ENCODE results near the gene CCL14. TPM values are rescaled to one million over a fixed set of nuclear protein-coding genes. Genes with fewer than 3 reads are reported as not detected.

Gene CCL14
- total RNA-seq, 1 donor from 2014 or later: not detected

DNA sequence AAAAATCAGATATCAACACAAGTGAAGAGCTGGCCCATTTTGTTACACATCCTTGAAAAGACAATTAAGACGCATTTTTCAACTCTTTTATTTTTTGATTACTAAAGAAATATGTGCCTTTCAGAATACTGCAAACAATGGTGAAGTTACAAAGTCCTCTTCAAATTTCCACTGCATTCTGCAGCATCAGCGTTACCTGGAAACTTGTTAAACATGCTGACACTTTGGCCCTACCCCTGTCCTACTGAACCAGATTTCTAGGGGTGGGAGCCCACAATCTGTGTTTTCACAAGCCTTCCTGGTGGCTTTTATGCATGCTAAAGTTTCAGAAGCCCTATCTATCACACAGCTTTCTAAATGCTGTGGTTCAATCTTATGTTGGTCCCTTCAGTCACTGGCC, 4.5 kb upstream of the CCL14 start:
- DNase-seq (ENCODE audit: low read depth): no peak

DNA sequence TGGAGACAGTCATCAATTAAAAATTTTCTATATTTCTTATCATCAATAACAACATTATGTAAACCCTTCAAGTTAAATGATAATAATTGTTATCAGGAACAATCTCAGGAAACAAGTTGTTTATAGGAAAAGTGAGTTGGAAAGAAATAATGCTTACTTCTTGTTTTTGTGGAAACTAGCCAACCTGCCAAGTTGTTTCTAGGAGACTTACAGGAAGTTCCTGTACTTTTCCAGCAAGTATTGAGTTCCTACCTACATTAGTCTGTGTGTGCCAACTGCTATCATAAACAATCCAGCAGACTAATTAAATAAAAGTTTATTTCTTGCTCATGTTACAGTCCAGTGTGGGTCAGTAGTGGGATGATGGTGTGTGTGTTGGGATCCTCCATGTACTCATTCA, 1.6 kb upstream of the CCL14 start:
- DNase-seq (ENCODE audit: low read depth): no peak

DNA sequence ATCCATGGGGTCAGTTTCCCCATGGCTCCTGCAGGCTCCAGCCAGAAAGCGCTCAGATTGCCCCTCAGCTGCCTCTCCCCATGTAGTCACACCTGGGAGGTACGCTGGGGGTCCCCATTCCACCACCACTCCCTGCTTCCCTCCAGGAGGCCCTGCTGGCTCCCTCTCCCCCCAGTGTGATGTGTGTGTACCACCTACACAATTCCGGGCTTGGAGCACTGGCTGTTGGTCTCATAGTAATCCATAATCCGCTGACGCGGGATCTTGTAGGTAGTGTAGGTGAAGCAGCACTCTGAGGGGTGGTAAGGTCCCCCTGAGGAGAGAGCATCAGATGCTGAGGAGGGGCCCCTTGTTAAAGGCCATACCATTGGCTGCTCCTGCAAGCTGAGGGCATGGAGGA, 2.4 kb downstream of the CCL14 start:
- no peak for DNase-seq (ENCODE audit: low read depth)

DNA sequence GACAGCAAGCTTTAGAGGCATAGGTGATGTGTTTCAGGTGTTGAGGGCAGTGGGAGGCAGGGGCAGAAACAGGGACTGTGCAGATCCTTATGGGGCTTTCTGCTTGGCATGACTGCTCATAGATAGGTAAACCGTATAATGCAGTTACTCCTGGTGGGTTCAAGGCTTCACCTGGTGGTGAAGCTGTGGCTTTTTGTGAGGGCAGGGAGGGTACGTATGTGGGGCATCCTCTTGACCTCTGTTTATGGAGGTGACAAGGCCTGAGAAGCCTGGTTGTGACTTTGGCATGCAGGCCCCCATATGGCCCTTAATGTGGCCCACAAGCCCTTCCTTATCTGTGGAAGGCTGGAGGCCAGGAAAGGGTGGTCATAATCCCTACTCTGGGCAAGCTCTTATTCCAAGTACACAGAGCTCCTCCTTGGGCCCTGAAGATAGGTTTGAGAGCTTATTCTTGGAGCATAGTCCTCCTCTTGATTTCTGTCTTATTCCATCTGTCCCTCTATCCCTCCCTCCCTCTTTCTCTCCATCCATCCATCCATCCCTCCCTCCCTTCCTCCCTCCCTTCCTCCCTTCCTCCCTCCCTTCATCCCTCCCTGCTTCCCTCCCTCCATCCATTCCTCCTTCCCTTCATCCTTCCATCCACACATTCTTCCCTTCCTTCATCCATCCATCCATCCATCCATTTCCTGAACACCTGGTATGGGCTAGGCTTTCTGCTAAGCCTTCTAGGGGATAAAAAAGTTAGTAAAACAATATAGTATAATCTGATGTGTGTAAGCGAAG, 3.9 kb downstream of the CCL14 start:
- no peak for DNase-seq (ENCODE audit: low read depth)

DNA sequence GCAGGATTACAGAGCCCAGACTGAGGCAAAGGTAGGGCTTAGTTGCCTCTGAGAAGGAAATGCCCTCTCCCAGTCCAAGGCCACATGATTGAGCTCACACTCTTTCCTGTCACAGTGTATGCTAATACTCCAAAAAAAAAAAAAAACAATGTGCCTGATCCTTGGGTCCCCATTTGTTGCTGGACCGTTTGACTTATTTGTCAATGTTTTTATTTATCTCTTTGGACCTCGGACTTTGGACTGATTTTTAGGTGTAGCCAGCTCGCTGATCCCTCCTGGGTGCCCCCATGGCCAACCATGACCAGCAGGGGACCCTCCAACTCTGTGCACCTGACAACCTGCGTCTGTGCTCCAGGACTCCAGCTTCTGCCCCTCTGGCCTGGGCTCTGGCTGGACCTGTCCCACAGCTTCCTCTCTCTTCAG, 4.6 kb downstream of the CCL14 start:
- no peak for DNase-seq (ENCODE audit: low read depth)

DNA sequence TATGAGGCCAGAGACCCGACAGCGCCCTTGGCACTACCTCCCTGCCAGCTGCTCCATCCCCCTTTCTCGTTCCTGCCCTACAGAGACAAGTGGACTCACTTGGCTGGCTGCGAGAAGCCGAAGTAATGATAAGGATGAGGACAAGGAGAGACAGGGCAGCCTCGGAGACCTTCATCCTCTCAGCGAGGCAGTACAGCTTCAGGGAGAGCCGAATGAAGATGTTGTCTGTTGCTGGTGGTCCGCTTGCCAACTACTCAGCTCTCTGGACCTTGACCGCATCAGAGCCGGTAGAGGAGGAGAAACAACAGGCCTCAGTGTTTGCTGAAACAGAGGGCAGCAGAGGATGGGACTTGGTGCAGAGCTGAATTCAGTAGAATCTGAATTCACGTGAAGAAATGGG, 5.3 kb downstream of the CCL14 start, which contains the start of gene CCL16:
CCL16 (minus strand) TSS at position 252 of the 400 bp plus-strand sequence; CDS start at position 175, 77 bp downstream.
- no peak for DNase-seq (ENCODE audit: low read depth)

DNA sequence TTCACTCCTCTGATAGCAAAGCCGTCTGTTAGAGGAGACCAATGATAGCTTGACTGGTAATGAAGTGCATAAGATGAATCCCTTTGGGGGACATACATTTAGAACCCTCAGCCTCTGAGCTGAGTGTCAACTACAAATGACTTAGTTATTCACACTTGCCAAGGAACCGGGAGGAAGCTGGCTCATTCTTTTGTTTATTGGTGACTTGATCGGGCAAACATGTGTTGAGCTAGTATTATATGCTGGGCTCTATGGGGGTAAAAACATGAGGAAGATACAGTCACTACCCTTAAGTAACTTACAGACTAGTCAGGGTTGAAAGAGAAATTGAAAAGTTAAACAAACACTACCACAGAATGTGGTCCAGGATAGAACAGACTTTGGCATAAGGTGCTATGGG, 8.2 kb downstream of the CCL14 start:
- DNase-seq (ENCODE audit: low read depth): no peak

DNA sequence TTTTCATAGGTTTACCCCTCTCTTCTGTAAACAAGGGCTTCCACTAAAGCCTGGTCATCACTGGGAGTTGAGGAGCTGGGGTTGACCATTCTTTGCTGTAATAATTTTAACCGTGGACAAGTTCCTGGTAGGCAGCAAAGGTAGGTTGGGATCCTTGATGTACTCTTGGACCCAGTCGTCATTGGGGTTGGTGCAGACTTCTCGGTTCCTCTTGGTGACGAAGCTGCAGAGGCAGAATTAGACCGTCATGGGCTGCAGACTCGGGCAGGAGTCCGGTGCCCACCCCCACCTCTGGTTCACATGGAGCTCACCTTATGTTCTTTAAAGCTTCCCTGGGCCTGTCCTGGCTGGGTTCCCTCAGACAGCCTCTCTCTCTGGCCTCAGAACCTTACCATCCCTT, 9.0 kb downstream of the CCL14 start:
- DNase-seq (ENCODE audit: low read depth): no peak

DNA sequence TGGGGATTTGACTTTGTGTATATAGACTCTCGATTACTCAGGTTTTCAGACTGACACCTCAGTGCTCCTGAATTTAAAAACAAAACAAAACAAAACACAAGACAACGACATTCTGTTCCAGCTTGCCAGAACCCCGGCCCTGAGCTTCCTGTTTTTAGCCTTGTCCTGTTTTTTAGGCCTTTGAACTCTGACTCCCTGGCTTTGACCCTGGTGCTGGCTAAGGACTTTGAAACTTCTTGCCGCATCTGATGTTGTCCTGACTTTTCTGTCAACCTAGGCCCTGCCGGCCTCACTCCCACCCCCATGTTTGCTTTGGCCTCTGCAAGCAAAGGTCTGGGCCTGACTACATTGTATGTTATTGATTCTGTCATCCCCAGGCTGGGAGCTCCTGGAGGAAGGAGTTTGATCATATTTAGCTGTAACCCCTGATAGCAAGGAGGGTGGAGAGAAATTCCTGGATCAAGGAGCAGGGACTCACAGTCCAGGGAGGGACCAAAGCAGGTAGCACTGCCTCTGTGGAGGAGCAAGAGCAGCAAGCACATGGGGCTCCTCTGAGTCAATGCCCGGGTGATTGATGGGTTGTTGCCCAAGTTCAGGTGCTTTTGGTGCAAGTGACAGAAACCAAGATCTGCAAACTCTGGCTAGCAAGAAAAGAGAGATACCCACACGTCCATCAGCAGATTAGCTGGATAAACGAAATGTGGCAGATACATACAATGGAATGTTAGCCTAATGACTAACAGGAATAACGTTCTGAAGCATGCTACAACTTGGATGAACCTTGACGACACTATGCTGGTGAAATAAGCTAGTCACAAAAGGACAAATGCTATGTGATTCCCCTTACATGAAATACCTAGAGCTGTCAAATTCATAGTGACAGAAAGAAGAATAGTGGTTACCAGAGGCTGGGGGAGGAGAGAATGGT, 12.9 kb downstream of the CCL14 start:
- DNase-seq (ENCODE audit: low read depth): no peak

DNA sequence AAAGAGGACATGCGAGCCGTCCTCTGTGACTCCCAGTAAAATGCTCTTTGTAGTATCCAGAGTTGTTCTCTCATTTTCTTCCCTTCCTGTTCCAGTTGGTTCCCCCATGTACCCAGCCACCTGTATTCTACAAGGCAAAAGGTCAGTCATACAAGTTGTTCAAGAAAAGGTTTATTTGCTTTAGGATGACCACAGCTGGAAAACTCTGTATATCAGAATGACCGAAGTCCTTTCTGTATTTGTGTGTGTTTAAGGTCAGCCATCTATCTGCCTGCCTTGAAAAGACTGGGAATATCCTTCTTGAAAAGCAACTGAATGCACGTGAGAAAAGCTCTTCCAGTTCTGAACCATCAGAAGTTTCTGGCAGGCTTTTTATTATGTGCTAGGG, 13.6 kb downstream of the CCL14 start:
- no peak for DNase-seq (ENCODE audit: low read depth)

DNA sequence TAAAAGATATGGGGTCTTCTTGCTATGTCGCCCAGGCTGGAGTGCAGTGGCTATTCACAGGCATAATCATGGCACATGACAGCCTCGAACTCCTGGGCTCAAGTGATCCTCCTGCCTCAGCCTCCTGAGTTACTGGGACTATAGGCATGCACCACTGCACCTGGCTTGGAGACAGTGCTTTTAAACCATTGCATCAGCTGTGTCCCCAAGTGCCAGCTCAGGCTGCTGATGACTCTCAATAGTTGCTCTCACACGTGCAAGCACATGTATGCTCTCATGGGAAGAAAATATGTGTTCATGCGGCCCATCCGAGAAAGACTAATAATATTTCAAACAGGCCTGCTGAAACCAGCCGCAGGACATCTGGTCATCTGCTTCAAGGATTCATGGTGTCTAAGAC, 14.0 kb downstream of the CCL14 start:
- no peak for DNase-seq (ENCODE audit: low read depth)

DNA sequence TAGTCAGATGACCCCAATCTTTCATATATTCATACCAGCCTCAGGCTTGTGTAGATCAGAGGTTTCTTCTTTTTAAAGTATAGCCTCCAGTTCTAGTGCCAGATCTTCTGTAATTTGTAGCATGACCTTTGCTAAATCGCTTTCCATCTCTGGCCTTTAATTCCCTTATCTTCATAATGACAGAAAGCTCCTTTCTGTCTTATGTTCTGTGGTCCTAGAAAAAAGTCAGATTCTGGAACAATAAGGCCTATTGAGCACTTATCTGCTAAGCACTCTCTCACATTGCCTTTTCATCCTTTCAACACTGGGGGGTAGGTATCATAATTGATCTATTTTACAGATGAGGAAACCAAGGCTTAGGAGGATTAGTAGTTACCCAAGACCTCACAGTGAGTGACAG, 14.5 kb downstream of the CCL14 start:
- no peak for DNase-seq (ENCODE audit: low read depth)

DNA sequence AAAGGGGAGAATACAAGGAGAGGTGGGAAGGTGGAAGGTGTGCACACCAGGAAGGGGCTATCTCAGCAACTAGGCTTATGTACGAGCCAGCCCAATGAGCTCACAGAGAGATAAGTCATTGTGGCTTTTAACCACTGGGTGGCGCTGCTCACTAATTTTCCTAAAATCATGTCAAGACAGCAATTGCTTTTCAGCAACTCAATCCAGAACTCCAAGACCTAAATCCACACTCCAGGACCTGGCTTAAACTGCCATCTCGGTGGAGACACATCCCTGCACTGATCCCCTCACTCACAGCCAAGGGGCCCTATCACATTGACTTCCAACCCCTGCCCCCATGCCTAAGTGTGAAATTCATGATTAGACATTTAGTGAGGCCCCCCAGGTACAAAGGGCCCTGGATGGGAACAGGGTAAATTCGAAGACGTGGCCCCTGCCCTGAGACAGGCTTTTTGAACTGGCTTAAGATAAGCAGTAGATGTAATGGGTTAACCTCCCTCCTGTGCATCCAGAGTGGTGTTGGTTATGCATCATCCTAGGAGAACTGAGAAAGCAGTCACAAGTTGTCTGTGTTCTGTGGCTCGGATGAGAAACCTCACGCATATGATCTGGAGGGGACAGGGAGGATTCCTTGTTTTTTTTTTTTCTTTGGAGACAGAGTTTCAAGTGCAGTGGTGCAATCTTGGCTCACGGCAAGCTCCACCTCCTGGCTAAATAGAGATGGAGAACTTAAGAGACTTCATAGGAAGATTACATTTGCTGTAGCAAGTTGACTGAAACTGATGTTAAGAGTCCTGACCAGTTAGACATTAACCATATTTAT, 16.8 kb downstream of the CCL14 start:
- peak; percentile 82 for DNase-seq (ENCODE audit: low read depth)

DNA sequence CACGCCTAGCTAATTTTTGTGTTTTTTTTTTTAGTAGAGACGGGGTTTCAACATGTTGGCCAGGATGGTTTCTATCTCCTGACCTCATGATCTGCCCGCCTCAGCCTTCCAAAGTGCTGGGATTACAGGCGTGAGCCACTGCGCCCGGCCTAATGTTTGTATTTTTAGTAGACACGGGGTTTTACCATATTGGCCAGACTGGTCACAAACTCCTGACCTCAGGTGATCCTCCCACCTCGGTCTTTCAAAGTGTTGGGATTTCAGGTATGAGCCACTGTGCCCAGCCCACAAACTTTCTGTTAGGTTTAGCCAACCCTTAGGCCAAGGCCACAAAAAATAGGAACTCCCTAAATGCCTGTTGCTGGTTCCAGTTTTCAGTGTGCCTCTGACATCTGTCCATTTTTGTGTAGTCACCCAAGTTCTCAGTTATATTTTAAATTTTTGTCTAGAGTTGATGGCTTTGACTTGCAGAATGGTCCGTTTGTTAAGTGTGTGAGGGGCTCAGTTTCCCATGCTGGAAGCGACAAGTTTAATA, 17.9 kb downstream of the CCL14 start:
- DNase-seq (ENCODE audit: low read depth): no peak

DNA sequence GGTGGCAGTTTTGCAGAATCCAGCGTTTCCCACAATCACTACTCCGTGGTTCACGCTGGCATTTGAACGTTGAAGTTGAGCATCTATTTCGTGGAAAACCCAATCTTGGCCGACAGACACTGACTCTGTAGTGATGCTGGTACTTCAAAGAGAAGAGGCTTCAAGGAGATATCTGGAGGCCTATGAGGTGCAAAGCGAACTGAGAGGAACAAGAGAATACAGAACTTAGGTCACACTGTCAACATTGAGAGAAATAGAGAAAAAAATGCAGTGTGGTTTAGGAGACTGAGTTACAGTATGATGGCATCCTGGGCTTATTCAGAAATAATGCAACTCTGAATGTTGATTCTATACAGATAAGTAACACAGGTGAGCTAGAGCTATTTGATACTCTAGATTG, 21.3 kb downstream of the CCL14 start:
- no peak for DNase-seq (ENCODE audit: low read depth)

DNA sequence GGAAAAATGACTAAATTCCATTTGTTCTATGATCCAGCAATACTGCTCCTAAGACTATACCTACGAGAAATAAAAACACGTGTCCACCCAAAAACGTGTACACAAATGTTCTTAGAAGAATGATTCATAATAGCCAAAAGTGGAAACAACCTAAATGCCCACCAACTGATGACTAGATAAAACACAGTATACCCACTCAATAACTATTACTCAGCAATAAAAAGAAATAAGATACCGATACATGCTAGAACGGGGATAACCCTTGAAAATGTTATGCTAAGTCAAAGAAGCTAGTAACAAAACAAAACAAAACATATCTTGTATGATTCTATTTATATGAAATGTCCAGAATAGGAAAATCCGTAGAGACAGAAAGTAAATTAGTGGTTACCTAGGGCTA, 22.9 kb downstream of the CCL14 start:
- no peak for DNase-seq (ENCODE audit: low read depth)

DNA sequence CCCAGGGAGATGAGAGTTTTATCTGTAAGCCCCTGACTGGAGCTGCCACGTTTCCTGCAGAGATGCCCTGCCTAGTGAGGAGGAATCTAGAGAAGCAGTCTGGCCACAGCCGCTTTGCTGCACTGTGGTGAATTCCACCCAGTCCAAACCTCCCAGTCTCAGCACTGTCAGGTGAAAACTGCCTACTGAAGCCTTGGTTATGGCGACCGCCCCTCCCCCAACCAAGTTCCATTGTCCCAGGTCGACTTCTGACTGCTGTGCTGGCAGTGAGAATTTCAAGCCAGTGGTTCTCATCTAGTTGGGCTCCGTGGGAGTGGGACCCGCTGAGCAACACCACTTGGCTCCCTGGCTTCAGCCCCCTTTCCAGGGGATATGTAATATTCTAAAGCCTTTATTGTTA, 32.8 kb downstream of the CCL14 start:
- DNase-seq (ENCODE audit: low read depth): no peak

DNA sequence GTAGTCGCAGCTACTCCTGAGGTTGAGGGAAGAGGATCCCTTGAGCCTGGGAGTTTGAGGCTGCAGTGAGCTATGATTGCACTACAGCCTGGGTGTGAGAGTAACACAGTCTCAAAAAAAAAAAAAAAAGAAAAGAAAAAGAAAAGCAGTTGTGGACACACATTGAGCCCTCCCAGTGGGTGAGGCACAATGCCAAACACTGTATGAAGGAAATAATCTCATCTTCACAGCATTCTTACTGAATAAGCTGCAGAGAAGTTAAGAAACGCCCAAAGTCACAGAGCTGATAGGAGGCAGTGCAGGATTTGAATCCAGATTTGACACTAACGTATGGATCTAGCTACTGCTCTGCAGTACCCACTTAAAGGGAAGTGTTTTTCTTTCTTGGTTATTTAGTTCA, 37.1 kb downstream of the CCL14 start:
- DNase-seq (ENCODE audit: low read depth): no peak

DNA sequence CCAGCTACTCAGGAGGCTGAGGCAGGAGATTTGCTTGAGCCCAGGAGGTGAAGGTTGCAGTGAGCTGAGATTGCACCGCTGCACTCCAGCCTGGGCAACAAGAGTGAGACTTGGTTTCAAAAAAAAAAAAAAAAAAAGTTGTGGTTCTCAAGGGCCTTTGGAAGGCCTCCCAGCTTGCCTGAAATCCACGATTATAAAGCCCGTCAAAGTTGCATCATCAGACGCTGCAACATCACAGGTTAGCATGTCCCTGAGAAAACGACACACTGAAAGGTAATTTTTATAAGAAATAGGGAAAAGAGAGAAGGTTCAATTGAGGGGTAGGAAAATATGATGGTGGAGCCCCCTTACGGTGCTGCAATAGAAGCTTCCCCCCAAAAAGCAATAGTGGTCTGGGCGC, 38.4 kb downstream of the CCL14 start:
- no peak for DNase-seq (ENCODE audit: low read depth)

DNA sequence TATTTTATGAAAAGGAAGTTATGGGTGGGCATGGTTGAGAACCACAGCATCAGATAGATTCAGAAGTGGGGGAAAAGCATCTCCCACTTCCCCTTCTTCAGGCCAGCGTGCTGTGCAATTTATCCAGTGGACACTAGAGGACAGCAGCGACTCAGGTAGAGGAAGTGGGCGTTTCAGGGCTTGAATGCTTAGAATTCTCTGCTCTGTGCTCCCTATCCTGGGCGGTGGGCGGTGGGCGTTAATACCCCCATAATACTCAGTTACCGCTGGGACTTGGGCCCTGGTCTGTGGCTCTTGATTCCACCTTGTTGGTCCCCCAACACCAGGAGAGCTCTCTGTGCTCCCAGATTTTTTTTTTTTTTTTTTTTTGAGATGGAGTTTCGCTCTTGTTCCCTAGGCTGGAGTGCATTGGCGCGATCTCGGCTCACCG, 39.4 kb downstream of the CCL14 start:
- DNase-seq (ENCODE audit: low read depth): peak; percentile 43

DNA sequence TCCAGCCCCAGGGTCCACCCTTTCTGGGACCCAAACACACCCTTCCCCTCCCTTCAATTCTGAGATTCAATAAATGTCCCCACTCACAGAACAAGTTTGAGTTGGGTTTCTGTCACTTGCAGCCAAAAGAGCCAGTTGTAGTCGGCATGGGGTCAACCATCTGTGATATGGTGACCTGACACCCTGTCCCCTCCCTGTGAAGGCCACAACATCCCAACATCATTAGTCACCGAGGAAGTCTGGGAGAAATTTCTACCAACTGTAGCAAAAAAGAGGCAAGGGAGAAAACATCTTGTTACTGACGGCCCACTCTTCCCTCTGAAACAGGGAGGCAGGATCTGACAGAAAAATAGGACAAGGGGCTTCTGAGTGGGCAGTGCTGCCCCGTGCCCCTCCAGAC, 42.4 kb downstream of the CCL14 start:
- peak; percentile 38 for DNase-seq (ENCODE audit: low read depth)
